RWPE2 (cell line): ENCODE measurements around the gene KIAA0408.
"Not testable (repeated sequence)": the region's sequence is repeated elsewhere in the genome, so short reads cannot be mapped to it uniquely, and the experiment has no call there.

ENCODE experiments used
- ATAC-seq: fragments of 200-7000 bp; cut with Tn5 transposase; 3 replicates; pipeline ENCODE4 v1.9.1; 2021; ENCODE audit warnings: low read depth
- DNase-seq: peaks from one replicate; pipeline ENCODE4 v3.0.0-alpha.2; 2020; ENCODE audit warnings: low spot score
- H3K27ac ChIP-seq: fragments of 450-650 bp; 2 replicates; pipeline ENCODE4 v1.5.1; 2017; ENCODE audit warnings: mild to moderate bottlenecking; ENCODE audit not compliant: poor library complexity, severe bottlenecking
- H3K27me3 ChIP-seq: fragments of 250-450 bp; sonication (Bioruptor Pico); 2 replicates; pipeline ENCODE4 v1.5.1; 2021; ENCODE audit warnings: mild to moderate bottlenecking, moderate library complexity; ENCODE audit not compliant: insufficient read depth, poor library complexity, severe bottlenecking
- H3K36me3 ChIP-seq: fragments of 250-450 bp; sonication (Bioruptor Pico); 2 replicates; pipeline ENCODE4 v1.5.1; 2020; ENCODE audit warnings: low read depth, mild to moderate bottlenecking, moderate library complexity
- H3K4me1 ChIP-seq: fragments of 250-450 bp; sonication (Bioruptor Pico); 2 replicates; pipeline ENCODE4 v1.5.1; 2021; ENCODE audit warnings: mild to moderate bottlenecking, moderate library complexity; ENCODE audit not compliant: insufficient read depth, poor library complexity, severe bottlenecking
- H3K4me3 ChIP-seq: fragments of 250-450 bp; sonication (Bioruptor Pico); 2 replicates; pipeline ENCODE4 v1.5.1; 2021; ENCODE audit warnings: mild to moderate bottlenecking, moderate library complexity; ENCODE audit not compliant: severe bottlenecking
- H3K9me3 ChIP-seq: fragments of 250-450 bp; sonication (Bioruptor Pico); 2 replicates; pipeline ENCODE4 v1.5.1; 2021; ENCODE audit warnings: mild to moderate bottlenecking, moderate library complexity; ENCODE audit not compliant: severe bottlenecking
- CTCF ChIP-seq: fragments of 450-650 bp; IDR thresholded peaks from one replicate; pipeline ENCODE4 v1.5.1; 2017; ENCODE audit warnings: mild to moderate bottlenecking, moderate library complexity; ENCODE audit not compliant: poor library complexity, severe bottlenecking

The KIAA0408 gene

GRCh38 chr6:127439718-127440117 is 19.5 kb downstream of the KIAA0408 start:
- TF ChIP-seq CTCF = no peak
- Histone ChIP-seq H3K36me3 (no peaks in the 10 kb centered on the region), H3K4me3 (no peak overlapping the region), H3K27me3 (no peaks in the 10 kb centered on the region), H3K27ac (no peak overlapping the region), H3K9me3 (no peaks in the 10 kb centered on the region), H3K4me1 (no peaks in the 10 kb centered on the region)
- DNase-seq (no peak), ATAC-seq (no peak)

GRCh38 chr6:127436578-127437110 is 22.5 kb downstream of the KIAA0408 start:
- no peak for ATAC-seq
- no peak for TF ChIP-seq CTCF
- no peak for DNase-seq

GRCh38 chr6:127435626-127436220 is 23.5 kb downstream of the KIAA0408 start:
- no peaks in the 10 kb centered on the region for H3K27me3 ChIP-seq
- TF ChIP-seq CTCF = no peak
- ATAC-seq = no peak
- H3K9me3 ChIP-seq = no peaks in the 10 kb centered on the region
- no peaks in the 10 kb centered on the region for H3K4me1 ChIP-seq
- DNase-seq = no peak
- no peak overlapping the region for H3K4me3 ChIP-seq
- no peaks in the 10 kb centered on the region for H3K36me3 ChIP-seq
- no peak overlapping the region for H3K27ac ChIP-seq

More at GRCh38 chr6:127436578-127437110, 22.5 kb downstream of the KIAA0408 start:
- no peaks in the 10 kb centered on the region for H3K4me1 ChIP-seq
- no peaks in the 10 kb centered on the region for H3K27me3 ChIP-seq
- H3K4me3 ChIP-seq = no peak overlapping the region
- H3K27ac ChIP-seq = no peak overlapping the region
- no peaks in the 10 kb centered on the region for H3K9me3 ChIP-seq
- H3K36me3 ChIP-seq = no peaks in the 10 kb centered on the region

- H3K4me1 ChIP-seq = no peaks in the 10 kb centered on the region
- no peak overlapping the region for H3K27ac ChIP-seq
- no peaks in the 10 kb centered on the region for H3K9me3 ChIP-seq
- no peaks in the 10 kb centered on the region for H3K36me3 ChIP-seq
- DNase-seq (no peak), ATAC-seq (no peak)
- H3K27me3 ChIP-seq = no peaks in the 10 kb centered on the region
- no peak overlapping the region for H3K4me3 ChIP-seq
- TF ChIP-seq CTCF = no peak
Observed at GRCh38 chr6:127434651-127435050, 24.5 kb downstream of the KIAA0408 start.

GRCh38 chr6:127428562-127428961 is 30.6 kb downstream of the KIAA0408 start:
- H3K4me3 ChIP-seq, DNase-seq, H3K27me3 ChIP-seq, H3K36me3 ChIP-seq, H3K4me1 ChIP-seq, H3K27ac ChIP-seq, ATAC-seq, H3K9me3 ChIP-seq: not testable (repeated sequence)
